Lung (tissue), 12 donors: ENCODE results near the gene FBXL16. TPM values are rescaled to one million over a fixed set of nuclear protein-coding genes. Genes with fewer than 3 reads are reported as not detected.

ENCODE experiments used
- ATAC-seq: fragments of 200-7000 bp; cut with Tn5 transposase; one replicate; pipeline ENCODE4 v1.9.1; 2020; ENCODE audit warnings: moderate number of reproducible peaks; ENCODE audit not compliant: insufficient read depth, low FRiP score
- DNase-seq, 3 donors: peaks; one replicate each; pipeline ENCODE4 v3.0.0-alpha.2; 2013 to 2017
- H3K27ac ChIP-seq, 2 donors: one replicate each; pipeline ENCODE4 v1.5.1; 2013; ENCODE audit warnings: mild to moderate bottlenecking in 2 of 2, moderate library complexity in 2 of 2, control low read depth in 1 of 2, inconsistent platforms in 1 of 2, low read depth in 1 of 2, low read length in 1 of 2
- H3K27me3 ChIP-seq, 3 donors: one replicate each; pipeline ENCODE4 v1.5.1; 2013; ENCODE audit warnings: low read length in 2 of 3; ENCODE audit not compliant: control insufficient read depth in 3 of 3, insufficient read depth in 3 of 3
- H3K36me3 ChIP-seq, 4 donors: one replicate each; pipeline ENCODE4 v1.5.1; 2013; ENCODE audit warnings: low read length in 4 of 4, mild to moderate bottlenecking in 1 of 4, moderate library complexity in 1 of 4; ENCODE audit not compliant: control insufficient read depth in 4 of 4, insufficient read depth in 4 of 4
- H3K4me1 ChIP-seq, 5 donors: one replicate each; pipeline ENCODE4 v1.5.1; 2013; ENCODE audit warnings: low read length in 5 of 5, mild to moderate bottlenecking in 2 of 5, moderate library complexity in 1 of 5; ENCODE audit not compliant: control insufficient read depth in 5 of 5, insufficient read depth in 5 of 5
- H3K4me3 ChIP-seq: one replicate; pipeline ENCODE4 v1.5.1; 2013; ENCODE audit warnings: mild to moderate bottlenecking, control low read depth, moderate library complexity
- H3K9ac ChIP-seq, 2 donors: one replicate each; pipeline ENCODE4 v1.5.1; 2013; ENCODE audit warnings: low read length in 2 of 2, control low read depth in 1 of 2; ENCODE audit not compliant: insufficient read depth in 1 of 2
- H3K9me3 ChIP-seq, 4 donors: one replicate each; pipeline ENCODE4 v1.5.1; 2013; ENCODE audit warnings: low read length in 3 of 4, mild to moderate bottlenecking in 1 of 4, moderate library complexity in 1 of 4; ENCODE audit not compliant: control insufficient read depth in 4 of 4, insufficient read depth in 3 of 4
- CTCF ChIP-seq: IDR thresholded peaks from 2 replicates; pipeline ENCODE4 v1.5.1; 2012; ENCODE audit warnings: mild to moderate bottlenecking; ENCODE audit errors: control extremely low read depth, extremely low read depth
- WGBS, 2 donors: extraction: QIAGEN DNeasy Blood & Tissue Kit; methylation state at CpG; one replicate each; pipeline ENCODE4 v1.1.7; 2013; 5-methylcytosine and 5-hydroxymethylcytosine counted together
- polyA plus RNA-seq, 2 donors: library from polyadenylated mRNA; stranded (reverse); fragments of 200-250 nt; gene quantifications; one replicate each; pipeline ENCODE4 v1.2.1, GENCODE V29; 2013
- total RNA-seq, 2 donors: library from RNA; depleted of rRNA in 1 of 2; stranded (reverse); fragments of >200 nt in 1 of 2; gene quantifications; one replicate each; pipeline ENCODE4 v1.2.1, GENCODE V29; 2014 to 2021
- donor health status: control.
- donor health status: control.
- donor health status: Bipolar disorder and iron deficiency.
- donor health status: healthy.
- donor health status: DM: yes; HTN: yes; CAD: no.

Gene FBXL16
- total and polyA plus RNA-seq, 4 donors = 0.14 to 7.4 (median 2.9) TPM

GRCh38 chr16:680625-680945 lies 25.0 kb downstream of the FBXL16 start:
- TF ChIP-seq CTCF = no peak
- 0% methylated on average over 20 to 38 of the region's 38 CpGs for WGBS, 2 donors
- DNase-seq (no peak), ATAC-seq (no peak)
- Histone ChIP-seq H3K36me3 (peaks cover 3 to 19% (median 15%) of the 10 kb centered on the region in 4 donors), H3K9ac (no peak overlapping the region), H3K4me3 (peak overlapping the region; percentile 84), H3K27ac (peak overlapping the region; percentile 83 to 94), H3K4me1 (peaks cover 4 to 37% (median 25%) of the 10 kb centered on the region in 5 donors), H3K27me3 (no peaks in the 10 kb centered on the region), H3K9me3 (no peaks in the 10 kb centered on the region)

GRCh38 chr16:679814-680624 lies 25.6 kb downstream of the FBXL16 start, which contains the start of gene STUB1:
TSS of gene STUB1 (plus strand) at chr16:680410. CDS start at chr16:680526, 116 bp downstream.
- Histone ChIP-seq H3K36me3 (peaks cover 3 to 17% (median 15%) of the 10 kb centered on the region in 4 donors), H3K9ac (no peak within 1 kb of the TSS), H3K27ac (peak within 1 kb of the TSS; percentile 92 to 94), H3K9me3 (no peaks in the 10 kb centered on the region), H3K4me1 (peaks cover 4 to 37% (median 25%) of the 10 kb centered on the region in 5 donors), H3K27me3 (no peaks in the 10 kb centered on the region), H3K4me3 (peak within 1 kb of the TSS; percentile 84)
- 1 to 2% methylated on average over 72 to 91 of the region's 91 CpGs for WGBS, 2 donors
- DNase-seq = peak; percentile 85 to 93 (median 89)
- no peak for TF ChIP-seq CTCF
- peak; percentile 76 for ATAC-seq

GRCh38 chr16:678858-679813 lies 26.5 kb downstream of the FBXL16 start:
- WGBS, 2 donors = 24 to 29% methylated on average over 40 to 52 of the region's 52 CpGs
- Histone ChIP-seq H3K36me3 (peaks cover 3 to 17% (median 15%) of the 10 kb centered on the region in 4 donors), H3K27me3 (no peaks in the 10 kb centered on the region), H3K4me3 (no peak overlapping the region), H3K9ac (no peak overlapping the region), H3K27ac (peak overlapping the region; percentile 59 to 61), H3K9me3 (no peaks in the 10 kb centered on the region), H3K4me1 (peaks cover 4 to 40% (median 20%) of the 10 kb centered on the region in 5 donors)
- ATAC-seq (no peak), DNase-seq (peak; percentile 88 to 91 (median 91))
- no peak for TF ChIP-seq CTCF
